ENCODE results near the gene WASL. TPM values are rescaled to one million over a fixed set of nuclear protein-coding genes. Genes with fewer than 3 reads are reported as not detected.

The WASL gene
- total RNA-seq, 4 donors from 2014 or later: 30.0 to 45.7 (median 32.2) TPM

DNA sequence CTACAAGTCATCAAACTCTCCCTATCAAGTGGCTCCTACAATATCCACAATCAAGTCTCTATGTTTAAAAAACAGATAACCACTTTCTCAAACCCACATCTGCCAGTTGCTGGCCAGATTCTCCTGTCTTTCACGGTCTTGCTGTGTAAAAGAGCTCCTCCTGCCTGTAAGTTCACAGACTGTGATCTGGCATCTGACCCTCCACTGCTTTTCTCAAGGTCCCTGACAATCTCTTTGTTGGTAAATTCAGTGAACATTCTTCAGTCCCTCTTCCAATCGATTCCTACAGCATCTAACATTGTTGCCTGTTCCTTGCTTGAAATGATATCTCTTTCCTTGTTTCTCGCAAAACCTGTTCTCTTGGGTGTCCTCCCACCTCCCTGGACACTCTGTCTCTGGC lies 111.6 kb downstream of the WASL start:
- TF ChIP-seq, protein P1, sequence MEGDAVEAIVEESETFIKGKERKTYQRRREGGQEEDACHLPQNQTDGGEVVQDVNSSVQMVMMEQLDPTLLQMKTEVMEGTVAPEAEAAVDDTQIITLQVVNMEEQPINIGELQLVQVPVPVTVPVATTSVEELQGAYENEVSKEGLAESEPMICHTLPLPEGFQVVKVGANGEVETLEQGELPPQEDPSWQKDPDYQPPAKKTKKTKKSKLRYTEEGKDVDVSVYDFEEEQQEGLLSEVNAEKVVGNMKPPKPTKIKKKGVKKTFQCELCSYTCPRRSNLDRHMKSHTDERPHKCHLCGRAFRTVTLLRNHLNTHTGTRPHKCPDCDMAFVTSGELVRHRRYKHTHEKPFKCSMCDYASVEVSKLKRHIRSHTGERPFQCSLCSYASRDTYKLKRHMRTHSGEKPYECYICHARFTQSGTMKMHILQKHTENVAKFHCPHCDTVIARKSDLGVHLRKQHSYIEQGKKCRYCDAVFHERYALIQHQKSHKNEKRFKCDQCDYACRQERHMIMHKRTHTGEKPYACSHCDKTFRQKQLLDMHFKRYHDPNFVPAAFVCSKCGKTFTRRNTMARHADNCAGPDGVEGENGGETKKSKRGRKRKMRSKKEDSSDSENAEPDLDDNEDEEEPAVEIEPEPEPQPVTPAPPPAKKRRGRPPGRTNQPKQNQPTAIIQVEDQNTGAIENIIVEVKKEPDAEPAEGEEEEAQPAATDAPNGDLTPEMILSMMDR (IDR thresholded peaks at IDR 0.05; ENCODE audit: low read depth): no peak

DNA sequence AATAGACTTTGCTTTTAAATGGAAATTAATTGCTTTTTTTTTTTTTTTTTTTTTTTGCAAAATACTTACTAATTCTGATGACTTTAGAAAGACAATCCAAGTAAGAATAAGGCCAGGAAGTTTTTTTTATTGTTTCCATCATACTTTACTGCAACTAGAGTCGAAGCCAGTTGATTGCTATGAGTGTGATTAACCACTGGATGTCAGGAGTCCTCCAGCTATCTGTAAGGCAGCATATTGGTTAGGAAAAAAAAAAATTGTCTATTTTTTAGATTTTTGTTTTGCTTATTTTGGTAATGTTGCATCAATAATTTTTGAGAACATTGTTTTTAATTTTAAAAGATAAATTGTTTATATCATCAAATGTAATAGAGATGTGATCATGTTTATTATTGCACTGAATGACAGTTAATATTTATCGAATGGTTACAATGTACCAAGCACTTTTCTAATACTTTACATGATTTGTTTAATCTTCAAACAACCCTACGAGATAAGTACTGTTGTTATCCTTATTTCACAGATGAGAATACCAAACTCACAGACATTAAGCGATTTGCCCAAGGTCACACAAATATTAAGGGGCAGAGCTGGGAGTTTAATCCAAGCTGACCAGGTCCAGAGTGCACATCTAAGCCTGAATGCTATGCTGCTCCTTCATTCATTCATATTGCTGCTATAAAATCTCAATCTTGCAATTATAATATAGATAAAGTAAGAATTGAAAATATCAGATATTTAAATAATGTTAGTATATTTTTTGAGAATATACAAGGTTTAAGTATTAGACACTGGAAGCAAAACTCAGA lies 113.0 kb downstream of the WASL start:
- TF ChIP-seq, protein P1 (IDR thresholded peaks at IDR 0.05; ENCODE audit: low read depth): no peak

DNA sequence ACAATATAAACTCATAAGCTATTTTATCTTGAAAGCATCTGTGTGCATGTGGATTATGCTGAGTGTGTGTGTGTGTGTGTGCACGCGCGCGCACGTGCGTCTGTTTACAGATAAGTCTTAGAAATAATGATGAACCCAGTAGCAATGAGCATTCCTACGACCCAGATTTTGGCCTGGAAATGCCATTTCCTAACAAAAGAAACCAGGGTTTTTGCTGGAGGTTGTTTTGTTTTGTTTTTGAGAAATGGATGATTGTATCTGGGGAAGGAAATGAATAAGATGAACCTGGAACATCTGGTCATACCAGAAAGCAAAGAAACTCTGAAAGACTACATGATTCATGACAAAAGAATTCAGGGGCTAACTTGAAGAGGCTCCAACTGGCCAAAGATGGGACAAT lies 115.2 kb downstream of the WASL start:
- TF ChIP-seq, protein P1 (IDR thresholded peaks at IDR 0.05; ENCODE audit: low read depth): no peak

DNA sequence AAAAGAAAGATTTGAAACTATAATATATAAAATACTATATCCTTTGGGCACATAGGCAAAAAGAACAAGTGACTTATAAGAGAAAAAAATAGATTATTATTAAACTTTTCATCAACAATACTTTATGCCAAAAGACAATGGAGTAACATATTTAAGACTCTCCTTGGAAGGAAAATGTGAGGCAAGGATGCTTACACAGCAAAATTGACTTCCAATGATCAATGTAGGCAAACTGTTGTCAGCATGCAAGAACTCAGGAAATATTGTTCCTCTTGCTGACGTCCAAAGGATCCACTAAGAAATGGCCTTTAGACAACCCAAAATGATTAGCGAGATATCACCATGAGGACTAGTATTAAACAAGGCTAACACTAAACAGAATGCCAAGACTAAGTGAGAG lies 116.0 kb downstream of the WASL start:
- TF ChIP-seq, protein P1 (IDR thresholded peaks at IDR 0.05; ENCODE audit: low read depth): no peak

Small RNAs within 50 kb of the gene (small RNA-seq; reads per million reads assigned to genes)
- not detected for gene RNU6-11P

Other genes with a start within 250 kb of the WASL start
- gene IQUB, start 214.4 kb downstream of the WASL start, total RNA-seq: 1 to 10 TPM in 1 of 4 donors, under 1 TPM in 2, not detected in 1; 0.38 to 1.1 (median 0.51) TPM
- 10 to 100 TPM; 39.0 to 68.2 (median 39.1) TPM for gene NDUFA5, start 191.2 kb downstream of the WASL start, total RNA-seq
- not detected for gene ASB15, start 147.2 kb downstream of the WASL start, total RNA-seq
- not detected for gene LMOD2, start 93.1 kb downstream of the WASL start, total RNA-seq
- gene HYAL4, start 96.2 kb upstream of the WASL start, total RNA-seq: under 1 TPM in 1 of 4 donors, not detected in 3; 0.17 TPM
- not detected for gene SPAM1, start 176.2 kb upstream of the WASL start, total RNA-seq

Data from subcutaneous adipose tissue (tissue), 4 donors.